GM06990 (cell line): Measurements from ENCODE around the gene LIMK2.

Experiments used
- DNase-seq: peaks from one replicate; pipeline ENCODE4 v3.0.0-alpha.2; 2011; ENCODE audit not compliant: insufficient read length; ENCODE audit errors: extremely low read depth
- H3K27me3 ChIP-seq: replicated peaks from 2 replicates; pipeline ENCODE4 v1.6.0; 2011; ENCODE audit warnings: low read length; ENCODE audit not compliant: control insufficient read depth, insufficient read depth
- H3K36me3 ChIP-seq: 2 replicates; pipeline ENCODE4 v1.5.1; 2011; ENCODE audit warnings: low read length; ENCODE audit not compliant: control insufficient read depth, insufficient read depth
- H3K4me3 ChIP-seq: replicated peaks from 2 replicates; pipeline ENCODE4 v1.5.1; 2011; ENCODE audit warnings: low read depth, mild to moderate bottlenecking, control low read depth, low read length
- CTCF ChIP-seq: IDR thresholded peaks from 2 replicates; pipeline ENCODE4 v1.5.1; 2011; ENCODE audit warnings: low read length, control low read depth, mild to moderate bottlenecking, inconsistent platforms; ENCODE audit not compliant: insufficient read depth, poor library complexity, severe bottlenecking

Gene LIMK2

DNA sequence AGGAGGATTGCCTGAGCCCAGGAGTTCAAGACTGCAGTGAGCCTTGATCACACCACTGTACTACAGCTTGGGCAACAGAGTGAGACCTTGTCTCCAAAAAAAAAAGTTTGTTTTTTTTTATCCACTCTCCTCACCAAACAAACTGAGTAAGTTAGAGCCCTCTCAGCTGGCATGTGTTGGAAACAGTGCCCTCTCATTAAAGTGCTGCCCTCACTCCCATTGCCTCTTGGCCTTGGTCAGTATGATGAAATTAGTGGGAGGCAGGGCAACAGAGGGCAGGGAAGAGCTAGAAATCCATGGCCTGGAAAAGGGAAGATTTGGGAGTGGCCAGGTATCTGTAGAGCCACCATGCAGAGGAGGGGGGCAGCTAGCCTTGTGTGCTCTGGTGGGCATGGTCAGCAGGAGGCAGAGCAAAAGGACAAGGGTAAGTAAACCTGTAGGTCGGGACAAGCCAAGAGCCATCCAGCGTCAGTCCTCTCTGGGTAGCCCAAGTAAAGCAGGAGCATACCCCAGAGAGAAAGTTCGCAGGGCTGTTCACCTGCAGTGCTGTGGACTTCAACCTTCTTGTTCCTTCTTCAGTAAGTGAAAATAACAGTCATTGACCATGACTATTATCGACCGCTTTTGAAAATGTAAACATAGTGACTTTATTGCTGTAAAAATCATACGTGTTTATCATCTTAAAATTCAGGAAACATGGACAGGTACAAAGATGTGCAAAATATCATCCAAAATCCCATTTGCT, 52.0 kb downstream of the LIMK2 start:
- no peak for TF ChIP-seq CTCF
- H3K36me3 ChIP-seq = peaks cover 42% of the 10 kb centered on the region
- no peaks in the 10 kb centered on the region for H3K27me3 ChIP-seq
- DNase-seq = no peak
- H3K4me3 ChIP-seq = no peak overlapping the region

GRCh38 chr22:31268281-31268680, 56.2 kb downstream of the LIMK2 start:
- DNase-seq = no peak
- peaks cover 37% of the 10 kb centered on the region for H3K36me3 ChIP-seq
- TF ChIP-seq CTCF = no peak
- H3K27me3 ChIP-seq = no peaks in the 10 kb centered on the region
- H3K4me3 ChIP-seq = no peak overlapping the region

DNA sequence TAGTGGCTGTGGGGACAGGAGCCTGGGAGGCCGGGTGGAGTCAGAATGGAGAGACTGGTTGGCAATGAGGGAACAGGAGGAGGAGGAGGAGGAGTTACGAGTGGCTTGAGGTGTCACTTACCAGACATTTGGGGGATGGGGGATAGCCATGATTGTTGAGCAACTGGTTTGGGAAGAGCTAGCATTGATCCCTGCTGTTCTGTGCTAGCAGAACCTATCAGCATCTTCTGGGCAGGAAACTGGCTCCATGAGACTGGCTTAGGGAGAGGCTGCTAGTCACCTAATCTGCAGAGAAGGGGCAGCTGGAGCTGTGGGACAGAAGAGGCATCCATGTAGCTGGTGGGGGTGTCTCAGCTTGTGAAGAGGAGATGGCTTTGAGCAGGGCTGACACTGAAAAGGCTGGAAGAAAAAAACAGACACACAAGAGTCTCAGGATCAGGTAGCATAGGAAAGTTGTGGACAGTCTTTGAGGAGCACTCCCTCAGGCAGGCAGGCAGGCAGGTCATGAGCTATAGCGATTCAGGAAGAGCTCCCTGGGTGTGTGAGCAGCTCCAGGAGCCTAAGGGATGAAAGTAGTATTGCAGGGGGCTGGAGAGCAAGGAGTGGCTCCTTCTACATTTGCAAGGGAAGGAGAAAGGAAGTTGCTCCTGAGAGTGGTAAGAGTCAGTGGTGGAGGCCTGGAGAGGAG, 57.9 kb downstream of the LIMK2 start:
- Histone ChIP-seq H3K4me3 (no peak overlapping the region), H3K27me3 (no peaks in the 10 kb centered on the region), H3K36me3 (peaks cover 37% of the 10 kb centered on the region)
- no peak for TF ChIP-seq CTCF
- DNase-seq = no peak

DNA sequence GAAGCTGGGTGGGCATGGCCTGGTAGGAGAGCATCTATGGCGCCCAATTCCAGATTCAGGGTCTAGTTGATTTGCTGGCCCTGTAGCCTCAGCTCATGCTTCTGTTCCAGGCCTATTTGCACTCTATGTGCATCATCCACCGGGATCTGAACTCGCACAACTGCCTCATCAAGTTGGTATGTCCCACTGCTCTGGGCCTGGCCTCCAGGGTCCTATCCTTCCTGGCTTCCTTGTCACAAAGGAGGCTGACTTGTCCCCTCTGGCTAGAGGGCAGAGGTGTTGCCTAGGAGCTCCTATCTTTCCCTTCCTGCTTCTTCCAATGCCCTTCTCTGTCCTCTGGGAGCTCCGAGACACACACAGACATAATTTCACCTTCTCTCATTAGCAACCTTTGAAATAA, 58.9 kb downstream of the LIMK2 start:
- peaks cover 39% of the 10 kb centered on the region for H3K36me3 ChIP-seq
- no peak for TF ChIP-seq CTCF
- H3K4me3 ChIP-seq = no peak overlapping the region
- no peaks in the 10 kb centered on the region for H3K27me3 ChIP-seq
- no peak for DNase-seq

- no peak for TF ChIP-seq CTCF
- H3K27me3 ChIP-seq = no peaks in the 10 kb centered on the region
- H3K4me3 ChIP-seq = no peak overlapping the region
- peaks cover 34% of the 10 kb centered on the region for H3K36me3 ChIP-seq
- DNase-seq = no peak
Observed at GRCh38 chr22:31271485-31271884, 59.4 kb downstream of the LIMK2 start.
